HepG2 (cell line): ENCODE data around the gene CCDC116.
"Not testable (repeated sequence)": the region's sequence is repeated elsewhere in the genome, so short reads cannot be mapped to it uniquely, and the experiment has no call there.

Source experiments
- EZH2 ChIP-seq: conservative IDR thresholded peaks from 2 replicates; pipeline ENCODE4 v1.6.1; 2012; ENCODE audit warnings: mild to moderate bottlenecking, low read depth, low read length, moderate library complexity
- MED1 ChIP-seq: sonication (generic); formaldehyde crosslinking; IDR thresholded peaks from 2 replicates; pipeline ENCODE4 v1.4.0; 2020; ENCODE audit warnings: missing genetic modification reagents
- SIN3A ChIP-seq: IDR thresholded peaks from 2 replicates; pipeline ENCODE4 v1.6.1; 2011; ENCODE audit warnings: low read depth, mild to moderate bottlenecking, control low read depth, low read length, borderline replicate concordance
- ZFP36 ChIP-seq: fragments of 150-350 bp; IDR thresholded peaks from 2 replicates; pipeline ENCODE4 v1.6.1; 2018; ENCODE audit warnings: borderline replicate concordance, low read length, low read depth; ENCODE audit not compliant: partially characterized antibody
- ZNF292 ChIP-seq: sonication (generic); formaldehyde crosslinking; IDR thresholded peaks from 2 replicates; pipeline ENCODE4 v1.8.1; 2022; ENCODE audit warnings: mild to moderate bottlenecking, low read depth, missing genetic modification reagents, borderline replicate concordance
- ZNF703 ChIP-seq: sonication (generic); formaldehyde crosslinking; IDR thresholded peaks from 2 replicates; pipeline ENCODE4 v1.5.1; 2020; ENCODE audit warnings: missing genetic modification reagents, mild to moderate bottlenecking, moderate library complexity, borderline replicate concordance
- ZNF772 ChIP-seq: sonication (generic); formaldehyde crosslinking; IDR thresholded peaks from 2 replicates; pipeline ENCODE4 v1.5.0; 2020; ENCODE audit warnings: mild to moderate bottlenecking, missing genetic modification reagents
- TF ChIP-seq, protein P1 (sequence below): sonication (generic); formaldehyde crosslinking; IDR thresholded peaks from 2 replicates; pipeline ENCODE4 v1.8.1; 2022; ENCODE audit warnings: low read depth, mild to moderate bottlenecking, missing genetic modification reagents

DNA sequence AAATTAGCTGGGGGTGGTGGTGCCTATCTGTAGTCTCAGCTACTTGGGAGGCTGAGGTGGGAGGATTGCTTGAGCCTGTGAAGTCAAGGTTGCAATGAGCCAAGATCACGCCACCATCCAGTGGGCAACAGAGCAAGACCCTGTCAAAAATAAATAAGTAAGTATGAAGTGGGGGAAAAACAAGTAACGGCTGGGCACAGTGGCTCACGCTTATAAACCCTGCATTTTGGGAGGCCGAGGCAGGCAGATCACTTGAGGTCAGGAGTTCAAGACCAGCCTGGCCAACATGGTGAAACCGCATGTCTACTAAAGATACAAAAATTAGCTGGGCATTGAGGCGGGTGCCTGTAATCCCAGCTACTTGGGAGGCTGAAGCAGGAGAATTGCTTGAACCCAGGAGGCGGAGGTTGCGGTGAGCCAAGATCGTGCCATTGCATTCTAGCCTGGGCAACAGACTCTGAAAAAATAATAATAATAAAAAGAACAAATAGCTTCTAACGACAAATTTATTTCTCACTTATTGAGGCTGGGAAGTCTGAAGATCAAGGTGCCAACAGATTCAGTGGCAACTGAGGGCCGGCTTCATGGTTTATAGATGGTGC, 22.9 kb upstream of the CCDC116 start:
- TF ChIP-seq MED1 (CRISPR knock-in tag); ZNF292 (CRISPR knock-in tag); EZH2; ZNF703 (CRISPR knock-in tag); ZNF772 (CRISPR knock-in tag); SIN3A; ZFP36: not testable (repeated sequence)
- TF ChIP-seq, protein P1, sequence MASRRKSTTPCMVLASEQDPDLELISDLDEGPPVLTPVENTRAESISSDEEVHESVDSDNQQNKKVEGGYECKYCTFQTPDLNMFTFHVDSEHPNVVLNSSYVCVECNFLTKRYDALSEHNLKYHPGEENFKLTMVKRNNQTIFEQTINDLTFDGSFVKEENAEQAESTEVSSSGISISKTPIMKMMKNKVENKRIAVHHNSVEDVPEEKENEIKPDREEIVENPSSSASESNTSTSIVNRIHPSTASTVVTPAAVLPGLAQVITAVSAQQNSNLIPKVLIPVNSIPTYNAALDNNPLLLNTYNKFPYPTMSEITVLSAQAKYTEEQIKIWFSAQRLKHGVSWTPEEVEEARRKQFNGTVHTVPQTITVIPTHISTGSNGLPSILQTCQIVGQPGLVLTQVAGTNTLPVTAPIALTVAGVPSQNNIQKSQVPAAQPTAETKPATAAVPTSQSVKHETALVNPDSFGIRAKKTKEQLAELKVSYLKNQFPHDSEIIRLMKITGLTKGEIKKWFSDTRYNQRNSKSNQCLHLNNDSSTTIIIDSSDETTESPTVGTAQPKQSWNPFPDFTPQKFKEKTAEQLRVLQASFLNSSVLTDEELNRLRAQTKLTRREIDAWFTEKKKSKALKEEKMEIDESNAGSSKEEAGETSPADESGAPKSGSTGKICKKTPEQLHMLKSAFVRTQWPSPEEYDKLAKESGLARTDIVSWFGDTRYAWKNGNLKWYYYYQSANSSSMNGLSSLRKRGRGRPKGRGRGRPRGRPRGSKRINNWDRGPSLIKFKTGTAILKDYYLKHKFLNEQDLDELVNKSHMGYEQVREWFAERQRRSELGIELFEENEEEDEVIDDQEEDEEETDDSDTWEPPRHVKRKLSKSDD: not testable (repeated sequence)
